ENCODE results near the gene BRD9. TPM values are rescaled to one million over a fixed set of nuclear protein-coding genes. Genes with fewer than 3 reads are reported as not detected.

The BRD9 gene
- total and polyA plus RNA-seq, 2 of the 13 experiments (the other 11 are each of a cell fraction or from before 2014, with no cell fraction given) = 5.2 to 22.9 TPM

DNA sequence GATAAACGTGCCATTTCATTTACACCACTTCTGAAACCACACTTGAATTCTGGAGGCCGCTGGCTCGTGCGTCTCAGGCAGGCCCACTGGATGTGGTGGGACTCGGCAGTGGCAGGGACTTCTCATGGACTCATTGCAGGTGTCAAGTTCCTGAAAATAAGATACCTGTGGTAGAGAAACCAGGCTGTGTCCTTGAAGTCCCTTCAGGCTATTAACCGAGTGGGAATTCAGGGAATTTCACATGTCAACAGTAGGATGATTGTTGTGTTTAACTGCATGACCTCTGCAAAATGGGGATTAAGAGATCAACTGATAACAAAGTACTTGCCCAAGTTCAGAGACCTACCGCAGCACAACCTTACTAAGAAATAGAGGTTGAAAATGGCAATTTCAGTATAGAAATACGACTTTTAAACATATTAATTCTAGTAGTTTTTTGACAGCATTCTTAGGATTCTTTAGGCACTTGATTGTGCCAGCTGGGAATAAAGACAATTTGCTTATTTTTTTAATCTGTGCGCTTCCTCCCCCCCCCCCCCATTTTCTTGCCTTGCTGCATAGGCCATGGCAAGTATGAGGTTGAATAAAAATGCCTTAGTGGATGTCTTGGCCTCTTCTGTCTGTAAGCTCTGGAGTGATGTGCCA, 26.9 kb upstream of the BRD9 start (continued):
- TF ChIP-seq, protein P1, sequence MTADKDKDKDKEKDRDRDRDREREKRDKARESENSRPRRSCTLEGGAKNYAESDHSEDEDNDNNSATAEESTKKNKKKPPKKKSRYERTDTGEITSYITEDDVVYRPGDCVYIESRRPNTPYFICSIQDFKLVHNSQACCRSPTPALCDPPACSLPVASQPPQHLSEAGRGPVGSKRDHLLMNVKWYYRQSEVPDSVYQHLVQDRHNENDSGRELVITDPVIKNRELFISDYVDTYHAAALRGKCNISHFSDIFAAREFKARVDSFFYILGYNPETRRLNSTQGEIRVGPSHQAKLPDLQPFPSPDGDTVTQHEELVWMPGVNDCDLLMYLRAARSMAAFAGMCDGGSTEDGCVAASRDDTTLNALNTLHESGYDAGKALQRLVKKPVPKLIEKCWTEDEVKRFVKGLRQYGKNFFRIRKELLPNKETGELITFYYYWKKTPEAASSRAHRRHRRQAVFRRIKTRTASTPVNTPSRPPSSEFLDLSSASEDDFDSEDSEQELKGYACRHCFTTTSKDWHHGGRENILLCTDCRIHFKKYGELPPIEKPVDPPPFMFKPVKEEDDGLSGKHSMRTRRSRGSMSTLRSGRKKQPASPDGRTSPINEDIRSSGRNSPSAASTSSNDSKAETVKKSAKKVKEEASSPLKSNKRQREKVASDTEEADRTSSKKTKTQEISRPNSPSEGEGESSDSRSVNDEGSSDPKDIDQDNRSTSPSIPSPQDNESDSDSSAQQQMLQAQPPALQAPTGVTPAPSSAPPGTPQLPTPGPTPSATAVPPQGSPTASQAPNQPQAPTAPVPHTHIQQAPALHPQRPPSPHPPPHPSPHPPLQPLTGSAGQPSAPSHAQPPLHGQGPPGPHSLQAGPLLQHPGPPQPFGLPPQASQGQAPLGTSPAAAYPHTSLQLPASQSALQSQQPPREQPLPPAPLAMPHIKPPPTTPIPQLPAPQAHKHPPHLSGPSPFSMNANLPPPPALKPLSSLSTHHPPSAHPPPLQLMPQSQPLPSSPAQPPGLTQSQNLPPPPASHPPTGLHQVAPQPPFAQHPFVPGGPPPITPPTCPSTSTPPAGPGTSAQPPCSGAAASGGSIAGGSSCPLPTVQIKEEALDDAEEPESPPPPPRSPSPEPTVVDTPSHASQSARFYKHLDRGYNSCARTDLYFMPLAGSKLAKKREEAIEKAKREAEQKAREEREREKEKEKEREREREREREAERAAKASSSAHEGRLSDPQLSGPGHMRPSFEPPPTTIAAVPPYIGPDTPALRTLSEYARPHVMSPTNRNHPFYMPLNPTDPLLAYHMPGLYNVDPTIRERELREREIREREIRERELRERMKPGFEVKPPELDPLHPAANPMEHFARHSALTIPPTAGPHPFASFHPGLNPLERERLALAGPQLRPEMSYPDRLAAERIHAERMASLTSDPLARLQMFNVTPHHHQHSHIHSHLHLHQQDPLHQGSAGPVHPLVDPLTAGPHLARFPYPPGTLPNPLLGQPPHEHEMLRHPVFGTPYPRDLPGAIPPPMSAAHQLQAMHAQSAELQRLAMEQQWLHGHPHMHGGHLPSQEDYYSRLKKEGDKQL (CRISPR knock-in tag; IDR thresholded peaks at IDR 0.05; ENCODE audit: low read depth) = peak; percentile 90
- TF ChIP-seq, protein P2, sequence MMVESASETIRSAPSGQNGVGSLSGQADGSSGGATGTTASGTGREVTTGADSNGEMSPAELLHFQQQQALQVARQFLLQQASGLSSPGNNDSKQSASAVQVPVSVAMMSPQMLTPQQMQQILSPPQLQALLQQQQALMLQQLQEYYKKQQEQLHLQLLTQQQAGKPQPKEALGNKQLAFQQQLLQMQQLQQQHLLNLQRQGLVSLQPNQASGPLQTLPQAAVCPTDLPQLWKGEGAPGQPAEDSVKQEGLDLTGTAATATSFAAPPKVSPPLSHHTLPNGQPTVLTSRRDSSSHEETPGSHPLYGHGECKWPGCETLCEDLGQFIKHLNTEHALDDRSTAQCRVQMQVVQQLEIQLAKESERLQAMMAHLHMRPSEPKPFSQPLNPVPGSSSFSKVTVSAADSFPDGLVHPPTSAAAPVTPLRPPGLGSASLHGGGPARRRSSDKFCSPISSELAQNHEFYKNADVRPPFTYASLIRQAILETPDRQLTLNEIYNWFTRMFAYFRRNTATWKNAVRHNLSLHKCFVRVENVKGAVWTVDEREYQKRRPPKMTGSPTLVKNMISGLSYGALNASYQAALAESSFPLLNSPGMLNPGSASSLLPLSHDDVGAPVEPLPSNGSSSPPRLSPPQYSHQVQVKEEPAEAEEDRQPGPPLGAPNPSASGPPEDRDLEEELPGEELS (CRISPR knock-in tag; IDR thresholded peaks at IDR 0.05) = peak; percentile 85
- TF ChIP-seq, protein P3, sequence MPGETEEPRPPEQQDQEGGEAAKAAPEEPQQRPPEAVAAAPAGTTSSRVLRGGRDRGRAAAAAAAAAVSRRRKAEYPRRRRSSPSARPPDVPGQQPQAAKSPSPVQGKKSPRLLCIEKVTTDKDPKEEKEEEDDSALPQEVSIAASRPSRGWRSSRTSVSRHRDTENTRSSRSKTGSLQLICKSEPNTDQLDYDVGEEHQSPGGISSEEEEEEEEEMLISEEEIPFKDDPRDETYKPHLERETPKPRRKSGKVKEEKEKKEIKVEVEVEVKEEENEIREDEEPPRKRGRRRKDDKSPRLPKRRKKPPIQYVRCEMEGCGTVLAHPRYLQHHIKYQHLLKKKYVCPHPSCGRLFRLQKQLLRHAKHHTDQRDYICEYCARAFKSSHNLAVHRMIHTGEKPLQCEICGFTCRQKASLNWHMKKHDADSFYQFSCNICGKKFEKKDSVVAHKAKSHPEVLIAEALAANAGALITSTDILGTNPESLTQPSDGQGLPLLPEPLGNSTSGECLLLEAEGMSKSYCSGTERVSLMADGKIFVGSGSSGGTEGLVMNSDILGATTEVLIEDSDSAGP (CRISPR knock-in tag; IDR thresholded peaks at IDR 0.05; ENCODE audit: borderline replicate concordance) = no peak
- TF ChIP-seq, protein P4, sequence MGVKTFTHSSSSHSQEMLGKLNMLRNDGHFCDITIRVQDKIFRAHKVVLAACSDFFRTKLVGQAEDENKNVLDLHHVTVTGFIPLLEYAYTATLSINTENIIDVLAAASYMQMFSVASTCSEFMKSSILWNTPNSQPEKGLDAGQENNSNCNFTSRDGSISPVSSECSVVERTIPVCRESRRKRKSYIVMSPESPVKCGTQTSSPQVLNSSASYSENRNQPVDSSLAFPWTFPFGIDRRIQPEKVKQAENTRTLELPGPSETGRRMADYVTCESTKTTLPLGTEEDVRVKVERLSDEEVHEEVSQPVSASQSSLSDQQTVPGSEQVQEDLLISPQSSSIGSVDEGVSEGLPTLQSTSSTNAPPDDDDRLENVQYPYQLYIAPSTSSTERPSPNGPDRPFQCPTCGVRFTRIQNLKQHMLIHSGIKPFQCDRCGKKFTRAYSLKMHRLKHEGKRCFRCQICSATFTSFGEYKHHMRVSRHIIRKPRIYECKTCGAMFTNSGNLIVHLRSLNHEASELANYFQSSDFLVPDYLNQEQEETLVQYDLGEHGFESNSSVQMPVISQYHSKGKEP (CRISPR knock-in tag; IDR thresholded peaks at IDR 0.05) = no peak
- no peak for TF ChIP-seq BRD4 (CRISPR knock-in tag; IDR thresholded peaks at IDR 0.05)
- no peak for TF ChIP-seq MTF1 (CRISPR knock-in tag; IDR thresholded peaks at IDR 0.05)
- peak; percentile 50; the same call in 1 of the 2 replicates for TF ChIP-seq ZNF264 (CRISPR knock-in tag; IDR thresholded peaks at IDR 0.05)
- TF ChIP-seq PHF21A (CRISPR knock-in tag; IDR thresholded peaks at IDR 0.05) = peak; percentile 81
- TF ChIP-seq HNRNPLL (IDR thresholded peaks at IDR 0.05; ENCODE audit: low read depth, low read length, poor library complexity, severe bottlenecking) = no peak
- TF ChIP-seq NR2C2 (CRISPR knock-in tag; IDR thresholded peaks at IDR 0.05; ENCODE audit: borderline replicate concordance) = peak; percentile 59; the same call in 1 of the 2 replicates
- no peak for TF ChIP-seq KLF13 (CRISPR knock-in tag; IDR thresholded peaks at IDR 0.05)
- TF ChIP-seq ZNF101 (CRISPR knock-in tag; IDR thresholded peaks at IDR 0.05; ENCODE audit: borderline replicate concordance, low read depth) = no peak
- TF ChIP-seq, protein P5, sequence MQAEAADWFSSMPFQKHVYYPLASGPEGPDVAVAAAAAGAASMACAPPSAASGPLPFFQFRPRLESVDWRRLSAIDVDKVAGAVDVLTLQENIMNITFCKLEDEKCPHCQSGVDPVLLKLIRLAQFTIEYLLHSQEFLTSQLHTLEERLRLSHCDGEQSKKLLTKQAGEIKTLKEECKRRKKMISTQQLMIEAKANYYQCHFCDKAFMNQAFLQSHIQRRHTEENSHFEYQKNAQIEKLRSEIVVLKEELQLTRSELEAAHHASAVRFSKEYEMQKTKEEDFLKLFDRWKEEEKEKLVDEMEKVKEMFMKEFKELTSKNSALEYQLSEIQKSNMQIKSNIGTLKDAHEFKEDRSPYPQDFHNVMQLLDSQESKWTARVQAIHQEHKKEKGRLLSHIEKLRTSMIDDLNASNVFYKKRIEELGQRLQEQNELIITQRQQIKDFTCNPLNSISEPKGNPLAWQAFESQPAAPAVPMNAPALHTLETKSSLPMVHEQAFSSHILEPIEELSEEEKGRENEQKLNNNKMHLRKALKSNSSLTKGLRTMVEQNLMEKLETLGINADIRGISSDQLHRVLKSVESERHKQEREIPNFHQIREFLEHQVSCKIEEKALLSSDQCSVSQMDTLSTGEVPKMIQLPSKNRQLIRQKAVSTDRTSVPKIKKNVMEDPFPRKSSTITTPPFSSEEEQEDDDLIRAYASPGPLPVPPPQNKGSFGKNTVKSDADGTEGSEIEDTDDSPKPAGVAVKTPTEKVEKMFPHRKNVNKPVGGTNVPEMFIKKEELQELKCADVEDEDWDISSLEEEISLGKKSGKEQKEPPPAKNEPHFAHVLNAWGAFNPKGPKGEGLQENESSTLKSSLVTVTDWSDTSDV (CRISPR knock-in tag; IDR thresholded peaks at IDR 0.05) = no peak
- peak; percentile 34; the same call in 1 of the 2 replicates for TF ChIP-seq KDM6A (CRISPR knock-in tag; IDR thresholded peaks at IDR 0.05; ENCODE audit: low read depth)
- peak; percentile 74; the same call in 1 of the 2 replicates for TF ChIP-seq MIER3 (CRISPR knock-in tag; IDR thresholded peaks at IDR 0.05; ENCODE audit: borderline replicate concordance)

Data from HepG2 (cell line).